8988T (cell line): ENCODE results near the gene PON1.

Experiments used
- DNase-seq: peaks from one replicate; pipeline ENCODE4 v3.0.0; 2011

The PON1 gene

GRCh38 chr7:95324431-95324830 is at the start of gene PON1:
Gene PON1, minus strand, starts transcription at chr7:95324532. Its CDS starts 57 bp downstream, at chr7:95324475.
- no peak for DNase-seq

- no peak for DNase-seq
Observed at GRCh38 chr7:95373323-95373722, 49.0 kb upstream of the PON1 start.

DNA sequence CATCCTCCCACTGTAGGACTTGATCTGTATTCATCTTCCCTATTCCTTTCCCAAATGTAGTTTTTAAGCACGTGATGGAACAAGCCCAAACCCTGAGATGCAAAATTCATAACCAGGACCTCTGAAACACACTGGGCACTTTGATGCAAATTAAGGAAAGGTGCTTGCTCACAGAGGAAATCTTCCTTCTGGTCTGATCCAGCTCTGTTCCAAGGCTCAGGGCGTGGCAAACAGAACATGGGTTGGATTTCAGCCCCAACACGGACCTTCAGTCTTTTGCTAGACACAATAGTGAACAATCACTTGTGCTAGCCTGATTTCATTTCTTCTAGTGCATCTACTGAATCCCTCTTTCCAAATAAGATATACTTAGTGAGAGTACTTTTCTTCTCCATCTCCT is 43.9 kb upstream of the PON1 start:
- DNase-seq = no peak

DNA sequence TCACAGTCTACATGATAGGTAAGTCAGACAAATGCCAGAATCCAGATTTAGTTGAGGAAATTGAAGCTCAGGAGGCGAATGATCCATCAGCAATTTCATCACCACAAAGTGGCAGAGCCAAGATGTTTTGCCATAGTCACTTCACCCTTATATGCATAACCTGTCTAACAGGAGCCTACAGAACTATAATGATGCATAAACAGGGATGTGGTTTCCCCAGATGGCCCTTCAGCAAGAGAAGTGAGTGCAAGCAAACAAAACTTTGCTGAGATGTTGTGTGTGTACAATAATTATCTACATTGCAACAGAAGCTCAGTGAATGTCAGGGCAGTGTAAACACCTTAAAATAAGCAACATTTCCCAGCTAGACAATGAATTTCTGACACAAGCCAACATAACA is 43.3 kb upstream of the PON1 start:
- no peak for DNase-seq

DNA sequence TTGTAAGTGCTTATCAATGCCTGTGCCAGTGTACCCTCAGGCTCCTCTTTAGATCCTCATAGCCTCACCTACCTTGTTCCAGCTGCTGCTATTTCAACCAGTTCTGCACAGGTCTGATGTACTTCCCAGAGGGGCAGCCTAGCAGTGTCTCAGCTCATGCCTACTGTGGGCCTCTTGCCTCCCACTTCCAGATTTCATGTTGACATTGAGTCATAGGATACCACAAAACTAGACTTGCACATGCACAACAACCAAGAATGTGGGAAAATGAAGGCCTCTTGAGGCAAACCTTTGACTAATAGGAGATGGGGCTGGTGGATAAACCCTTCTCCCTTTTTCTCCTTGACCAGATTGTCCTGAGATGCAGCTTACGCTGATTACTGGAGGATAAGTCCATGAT is 40.8 kb upstream of the PON1 start:
- no peak for DNase-seq

DNA sequence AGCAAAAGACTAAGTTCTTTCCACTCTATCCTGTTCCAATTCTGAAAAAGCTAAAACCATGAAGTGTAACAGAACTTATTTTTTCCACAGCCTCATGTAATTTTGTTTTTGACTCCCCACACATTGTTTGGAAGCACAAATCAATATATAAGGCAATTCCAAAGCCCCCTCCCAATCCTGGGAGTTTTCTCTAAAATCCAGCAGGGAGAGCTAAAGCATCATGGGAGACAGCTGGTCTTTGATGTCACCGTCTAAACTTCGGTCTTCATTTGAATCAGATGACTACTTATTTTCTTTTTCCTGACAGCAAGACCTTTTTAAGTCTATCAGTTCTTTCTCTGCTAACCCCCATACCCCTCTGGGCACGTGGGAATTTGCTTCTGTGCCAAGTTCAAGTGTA is 33.3 kb upstream of the PON1 start:
- no peak for DNase-seq

GRCh38 chr7:95342642-95343307 is 18.4 kb upstream of the PON1 start:
- no peak for DNase-seq

DNA sequence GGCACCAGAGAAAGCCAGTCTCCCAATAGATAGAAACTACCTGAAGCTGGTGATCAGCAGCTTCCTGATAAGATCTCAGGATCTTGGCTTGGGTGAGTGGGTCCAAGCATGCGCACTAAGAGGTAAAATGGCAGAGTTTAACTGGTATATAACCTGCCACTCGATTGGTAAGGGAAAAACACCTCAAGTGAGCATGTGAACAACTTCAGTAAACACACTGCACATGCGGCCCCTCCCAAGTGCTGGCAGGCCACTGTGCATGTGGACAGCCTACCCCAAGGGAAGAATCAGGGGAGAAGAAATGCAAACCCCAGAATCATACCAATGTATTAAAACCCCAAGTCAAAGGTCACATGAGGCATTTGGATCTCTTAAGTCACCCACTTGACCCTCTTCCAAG is 17.7 kb upstream of the PON1 start:
- no peak for DNase-seq

- no peak for DNase-seq
Observed at GRCh38 chr7:95340491-95340890, 16.2 kb upstream of the PON1 start.

DNA sequence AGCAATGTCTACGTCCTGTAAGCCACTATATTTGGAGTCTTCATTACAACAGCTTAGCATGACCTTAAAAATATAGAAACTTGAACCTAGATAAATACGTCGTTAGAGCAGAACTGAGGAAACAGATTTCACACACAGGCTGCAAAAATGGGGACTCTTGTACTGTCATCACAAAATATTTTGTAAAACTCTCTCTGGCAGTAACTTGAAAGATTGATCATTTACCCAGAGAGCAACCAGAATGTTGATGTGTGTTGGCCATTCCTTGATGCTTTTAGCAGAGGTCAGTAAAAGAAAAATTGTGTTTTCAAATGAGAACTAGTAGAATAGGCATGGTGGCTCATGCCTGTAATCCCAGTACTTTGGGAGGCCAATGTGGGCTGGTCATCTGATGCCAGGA is 14.5 kb upstream of the PON1 start:
- no peak for DNase-seq

- no peak for DNase-seq
Observed at GRCh38 chr7:95335093-95335492, 10.8 kb upstream of the PON1 start.

DNA sequence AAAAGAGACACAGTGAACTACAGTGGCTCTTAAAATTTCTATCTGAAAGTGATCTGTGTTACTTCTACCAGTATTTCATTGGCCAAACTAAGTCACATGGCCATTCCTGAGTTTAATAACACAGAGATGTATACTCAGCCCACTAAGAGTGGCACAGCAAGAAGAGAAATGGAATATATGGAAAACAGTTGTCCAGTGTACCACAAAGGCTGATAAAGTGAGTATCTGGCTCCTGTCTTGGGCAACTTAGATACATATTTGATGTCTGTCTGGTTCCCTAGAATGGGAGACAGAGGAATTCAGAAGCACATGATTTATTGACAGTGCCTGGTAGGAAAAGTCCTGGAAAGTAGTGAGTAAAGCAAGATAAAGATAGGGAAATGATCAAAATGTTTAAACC is 10.1 kb upstream of the PON1 start:
- DNase-seq = no peak

DNA sequence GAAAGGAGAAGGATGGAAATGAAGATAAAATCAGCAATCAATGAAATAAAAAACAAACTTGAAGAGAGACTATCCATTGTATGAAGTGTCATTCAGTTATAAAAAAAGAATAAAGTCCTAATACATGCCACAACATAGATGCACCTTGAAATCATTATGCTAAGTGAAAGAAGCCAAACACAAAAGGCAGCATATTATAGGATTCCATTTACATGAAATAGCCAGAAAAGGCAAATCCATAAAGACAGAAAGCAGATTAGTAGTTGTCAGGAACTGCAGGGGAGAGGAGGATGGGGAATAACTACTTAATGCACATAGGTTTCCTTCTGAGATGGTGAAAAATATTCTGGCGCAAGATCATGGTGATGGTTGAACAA is 6.6 kb upstream of the PON1 start:
- no peak for DNase-seq

DNA sequence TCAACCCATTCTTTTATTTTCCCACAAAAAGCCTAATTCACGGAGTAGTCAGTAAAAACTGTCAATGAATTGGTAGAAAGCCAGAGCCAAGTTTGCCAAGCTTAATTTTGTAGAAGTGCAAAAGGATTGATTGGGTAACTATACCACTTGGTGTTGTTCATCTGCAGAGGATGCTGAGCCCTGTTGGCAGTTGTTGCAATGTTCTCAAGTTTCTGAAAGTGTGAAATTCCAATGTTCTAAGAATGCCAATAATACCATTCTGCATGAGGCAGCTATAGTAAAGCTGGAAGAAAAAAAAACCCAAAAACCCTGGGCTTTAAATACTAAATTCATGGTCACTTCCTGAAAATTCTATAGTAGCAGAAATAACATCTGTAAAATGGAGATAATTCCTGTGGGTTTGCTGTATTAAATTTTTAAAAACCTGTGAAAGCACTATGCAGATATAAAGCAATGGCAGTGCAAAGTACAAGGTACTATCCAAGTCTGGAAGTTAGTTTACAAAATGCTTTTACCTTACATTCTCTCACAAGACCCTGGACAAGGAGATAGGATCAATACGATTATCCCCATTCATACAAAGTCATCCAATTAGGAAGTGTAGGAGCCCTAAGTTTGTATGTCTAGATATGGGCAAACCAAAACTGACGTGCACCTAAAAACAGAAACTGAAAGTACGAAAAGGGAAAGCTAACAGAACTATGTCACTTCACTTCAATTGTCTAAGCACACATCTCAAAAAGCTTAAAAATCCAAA is 6.0 kb upstream of the PON1 start:
- DNase-seq = no peak

DNA sequence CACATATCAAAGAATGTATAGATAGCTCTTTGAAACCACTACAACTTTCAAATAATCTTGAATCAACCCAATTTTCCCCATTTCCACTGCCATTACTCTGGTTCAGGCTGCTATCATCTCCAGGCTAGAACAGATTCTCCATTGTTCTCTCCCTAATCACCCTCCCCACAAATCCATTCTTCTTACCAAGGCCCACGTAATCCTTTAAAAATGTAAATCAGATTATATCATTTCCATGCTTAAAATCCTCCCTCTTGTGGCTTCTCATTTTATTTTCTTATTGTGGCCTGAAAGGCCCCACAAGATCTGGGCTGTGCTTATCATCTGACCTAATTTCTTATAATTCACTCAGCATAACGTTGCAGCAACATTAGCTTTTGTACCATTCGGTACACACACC is 3.0 kb upstream of the PON1 start:
- no peak for DNase-seq

- DNase-seq = no peak
Observed at GRCh38 chr7:95323410-95324129, 762 bp downstream of the PON1 start.

- DNase-seq = no peak
Observed at GRCh38 chr7:95322854-95323253, 1.5 kb downstream of the PON1 start.

DNA sequence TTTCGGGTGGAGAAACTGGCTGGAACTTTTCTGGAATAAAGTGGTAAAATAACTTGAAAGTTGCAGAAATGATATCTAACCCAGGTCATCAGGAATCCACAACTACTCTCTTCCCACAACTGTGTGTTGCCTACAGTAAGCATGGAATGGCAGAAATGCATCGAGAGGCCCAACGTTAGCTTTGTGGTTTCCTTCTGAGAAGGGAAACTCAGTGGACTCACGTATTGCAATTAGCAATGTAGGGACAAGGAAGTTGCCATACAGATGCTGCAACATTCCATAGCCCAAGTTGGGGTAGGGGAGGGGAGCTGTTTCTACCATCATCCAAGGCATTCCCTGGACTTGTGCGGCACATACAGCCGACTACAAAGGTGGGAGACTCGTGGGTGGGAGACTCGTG is 1.9 kb downstream of the PON1 start:
- no peak for DNase-seq

DNA sequence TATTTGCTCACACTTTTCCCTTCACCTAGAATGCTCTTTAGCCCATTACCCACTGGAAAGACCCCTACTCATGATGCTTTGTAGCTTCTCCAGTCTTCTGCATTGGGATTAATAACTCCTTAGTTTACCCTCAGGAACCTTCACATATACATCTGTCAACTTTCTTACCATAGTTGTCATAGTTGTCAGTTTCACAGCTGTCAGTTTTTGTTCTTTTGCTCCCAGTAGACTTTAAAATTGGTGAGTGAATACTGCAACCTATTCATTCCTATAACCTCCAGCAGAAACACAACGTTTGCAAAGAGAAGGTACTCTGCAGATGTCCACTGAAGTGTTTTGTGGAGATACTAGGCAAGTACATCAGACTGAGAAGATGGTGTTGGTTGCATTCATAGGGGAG is 2.6 kb downstream of the PON1 start:
- DNase-seq = no peak

GRCh38 chr7:95320651-95321050 is 3.7 kb downstream of the PON1 start:
- DNase-seq = no peak

DNA sequence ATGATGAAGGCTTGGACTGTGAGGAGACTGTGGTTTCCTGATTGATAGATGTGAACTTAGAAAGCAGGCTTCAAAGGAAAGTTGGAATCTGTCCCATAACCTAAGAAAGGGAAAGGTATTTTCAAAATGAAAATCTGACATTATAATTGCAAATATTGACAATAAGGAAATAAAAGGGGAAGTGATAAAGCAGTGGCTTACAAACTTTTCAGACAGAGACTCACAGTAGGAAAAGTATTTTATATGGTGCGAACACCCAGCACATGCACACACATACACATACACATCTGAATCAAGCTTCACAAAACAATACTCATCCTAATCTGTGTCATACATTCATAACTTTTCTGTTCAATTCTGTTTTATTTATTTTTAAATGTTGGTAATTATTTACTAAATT is 4.8 kb downstream of the PON1 start:
- no peak for DNase-seq

DNA sequence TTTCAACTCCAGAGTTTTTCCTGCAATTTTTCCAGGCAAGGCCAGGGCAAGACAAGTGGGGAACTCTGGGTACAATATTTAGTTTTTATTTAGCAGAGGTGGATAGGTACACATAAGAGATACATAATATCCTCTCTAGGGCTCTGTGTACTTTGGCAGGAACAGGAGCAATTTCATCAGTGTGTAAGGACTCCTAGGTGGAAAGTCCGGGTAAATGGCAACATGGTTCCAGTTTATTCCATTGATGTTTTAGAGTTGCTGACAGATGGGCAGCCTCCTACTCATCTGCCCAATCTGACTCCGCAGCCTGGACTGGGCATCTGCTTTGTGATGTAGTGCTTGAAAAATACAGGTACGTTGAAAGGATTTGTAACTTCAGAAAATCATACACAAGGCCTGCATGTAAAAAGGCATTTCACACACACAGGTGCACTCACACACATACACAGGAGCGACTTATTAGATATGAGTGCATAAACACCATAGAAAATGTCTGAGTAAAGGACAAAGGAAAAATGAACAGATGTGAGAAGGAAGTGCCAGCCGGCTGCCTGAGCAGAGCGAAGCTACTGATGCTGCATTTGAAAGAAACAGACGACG is 5.7 kb downstream of the PON1 start:
- no peak for DNase-seq

DNA sequence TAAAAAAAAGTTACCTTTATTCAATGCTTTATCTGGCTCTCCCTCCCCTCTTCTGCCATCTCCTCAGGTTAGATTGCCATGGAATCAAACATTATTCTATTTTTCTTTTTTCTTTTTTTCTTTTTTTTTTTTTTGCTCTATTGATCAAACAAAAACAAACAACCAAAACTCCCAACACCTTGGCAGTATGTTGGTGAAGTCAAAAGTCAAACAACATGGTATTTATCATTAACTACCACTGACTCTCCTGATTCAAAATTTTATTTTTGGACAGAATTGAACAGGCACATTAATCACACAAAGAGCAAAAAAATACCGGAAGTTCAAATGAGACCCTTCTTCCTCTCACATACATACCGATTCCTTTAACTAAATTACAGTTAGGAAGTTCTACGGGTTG is 6.4 kb downstream of the PON1 start:
- DNase-seq = no peak

DNA sequence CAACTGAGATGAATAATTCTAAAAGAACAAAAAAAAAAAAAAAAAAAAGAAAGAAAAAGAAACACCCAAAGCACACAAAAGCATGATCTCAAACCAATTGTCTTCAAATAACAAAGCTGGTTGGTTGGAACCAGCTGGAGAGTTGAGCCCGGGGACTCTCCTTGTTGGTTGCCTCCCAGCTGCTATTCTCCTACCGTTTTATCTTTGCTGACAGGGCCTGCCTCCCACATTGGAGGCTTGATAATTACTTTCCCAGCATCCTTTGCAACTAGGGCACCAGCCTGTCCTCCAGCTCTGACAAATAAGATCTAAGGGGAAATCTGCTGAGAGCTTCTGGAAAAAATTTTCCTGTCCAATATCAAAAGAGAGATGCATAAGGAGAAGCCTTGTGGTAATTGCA is 6.8 kb downstream of the PON1 start:
- no peak for DNase-seq
